Liver (tissue), 9 donors: ENCODE data around the gene NRF1. TPM values are rescaled to one million over a fixed set of nuclear protein-coding genes. Genes with fewer than 3 reads are reported as not detected.

Source experiments
- DNase-seq: peaks from one replicate; pipeline ENCODE4 v3.0.0-alpha.2; 2017; ENCODE audit warnings: low spot score
- H3K27ac ChIP-seq, 2 donors: one replicate each; pipeline ENCODE4 v1.7.0; 2013; ENCODE audit warnings: inconsistent platforms in 2 of 2, low read length in 2 of 2, control low read depth in 1 of 2, low read depth in 1 of 2, mild to moderate bottlenecking in 1 of 2
- H3K27me3 ChIP-seq, 4 donors: one replicate each; pipeline versions ENCODE4 v1.6.1 to v1.7.0; 2013; ENCODE audit warnings: low read length in 3 of 4, inconsistent platforms in 1 of 4, mild to moderate bottlenecking in 1 of 4, moderate library complexity in 1 of 4; ENCODE audit not compliant: control insufficient read depth in 4 of 4, insufficient read depth in 4 of 4
- H3K36me3 ChIP-seq, 4 donors: one replicate each; pipeline versions ENCODE4 v1.6.1 to v1.7.0; 2013; ENCODE audit warnings: low read length in 3 of 4, mild to moderate bottlenecking in 3 of 4, low read depth in 1 of 4, moderate library complexity in 1 of 4; ENCODE audit not compliant: control insufficient read depth in 4 of 4, insufficient read depth in 3 of 4
- H3K4me1 ChIP-seq, 4 donors: one replicate each; pipeline versions ENCODE4 v1.6.1 to v1.7.0; 2013; ENCODE audit warnings: low read length in 3 of 4, mild to moderate bottlenecking in 3 of 4, moderate library complexity in 1 of 4; ENCODE audit not compliant: control insufficient read depth in 4 of 4, insufficient read depth in 4 of 4
- H3K4me3 ChIP-seq, 3 donors: one replicate each; pipeline versions ENCODE4 v1.6.1 to v1.7.0; 2013; ENCODE audit warnings: low read length in 3 of 3, control low read depth in 1 of 3, low read depth in 1 of 3, mild to moderate bottlenecking in 1 of 3
- H3K9ac ChIP-seq, 2 donors: one replicate each; pipeline ENCODE4 v1.7.0; 2013; ENCODE audit warnings: low read length in 2 of 2, mild to moderate bottlenecking in 2 of 2, moderate library complexity in 2 of 2, control low read depth in 1 of 2, low read depth in 1 of 2
- H3K9me3 ChIP-seq, 4 donors: one replicate each; pipeline versions ENCODE4 v1.6.1 to v1.7.0; 2013; ENCODE audit warnings: low read length in 3 of 4; ENCODE audit not compliant: control insufficient read depth in 4 of 4
- EGR1 ChIP-seq, 2 donors: IDR thresholded peaks; 2 replicates each; pipeline ENCODE4 v1.6.1; 2016 to 2018; ENCODE audit warnings: antibody characterized with exemption in 2 of 2, low read depth in 2 of 2
- FOXA1 ChIP-seq: IDR thresholded peaks from 2 replicates; pipeline ENCODE4 v1.6.1; 2016; ENCODE audit warnings: antibody characterized with exemption
- FOXA2 ChIP-seq: IDR thresholded peaks from 2 replicates; pipeline ENCODE4 v1.6.1; 2016; ENCODE audit warnings: antibody characterized with exemption
- GABPA ChIP-seq, 2 donors: IDR thresholded peaks in 1 of 2; conservative IDR thresholded peaks in 1 of 2; 2 replicates each; pipeline ENCODE4 v1.6.1; 2016; ENCODE audit warnings: antibody characterized with exemption in 2 of 2, mild to moderate bottlenecking in 1 of 2, moderate library complexity in 1 of 2
- HNF4A ChIP-seq, 2 donors: conservative IDR thresholded peaks; 2 replicates each; pipeline ENCODE4 v1.6.1; 2016; ENCODE audit warnings: antibody characterized with exemption in 2 of 2, mild to moderate bottlenecking in 2 of 2
- HNF4G ChIP-seq: IDR thresholded peaks from 2 replicates; pipeline ENCODE4 v1.6.1; 2016; ENCODE audit warnings: antibody characterized with exemption
- JUND ChIP-seq, 2 donors: IDR thresholded peaks; 2 replicates each; pipeline ENCODE4 v1.6.1; 2016; ENCODE audit warnings: antibody characterized with exemption in 2 of 2
- NR2F2 ChIP-seq: IDR thresholded peaks from 2 replicates; pipeline ENCODE4 v1.6.1; 2016; ENCODE audit warnings: antibody characterized with exemption
- RAD21 ChIP-seq, 2 donors: IDR thresholded peaks; 2 replicates each; pipeline ENCODE4 v1.6.1; 2016; ENCODE audit warnings: antibody characterized with exemption in 2 of 2, mild to moderate bottlenecking in 2 of 2
- RXRA ChIP-seq, 2 donors: IDR thresholded peaks; 2 replicates each; pipeline ENCODE4 v1.6.1; 2017 to 2018; ENCODE audit warnings: antibody characterized with exemption in 2 of 2, mild to moderate bottlenecking in 1 of 2
- SP1 ChIP-seq: IDR thresholded peaks from 2 replicates; pipeline ENCODE4 v1.6.1; 2018; ENCODE audit warnings: antibody characterized with exemption, mild to moderate bottlenecking
- TAF1 ChIP-seq: conservative IDR thresholded peaks from 2 replicates; pipeline ENCODE4 v1.6.1; 2016; ENCODE audit warnings: antibody characterized with exemption, mild to moderate bottlenecking
- YY1 ChIP-seq: IDR thresholded peaks from 2 replicates; pipeline ENCODE4 v1.6.1; 2016; ENCODE audit warnings: antibody characterized with exemption, mild to moderate bottlenecking
- WGBS: extraction: QIAGEN DNeasy Blood & Tissue Kit; methylation state at CpG from one replicate; pipeline ENCODE4 v1.1.7; 2013; 5-methylcytosine and 5-hydroxymethylcytosine counted together
- polyA plus RNA-seq, 2 donors: library from polyadenylated mRNA; stranded (reverse) in 1 of 2; unstranded in 1 of 2; fragments of 200-250 nt in 1 of 2; fragments of >200 nt in 1 of 2; fragmentation: Nextera tagmentation in 1 of 2; extraction: Ambion mirVana in 1 of 2; gene quantifications; one replicate each; pipeline versions ENCODE4 v1.2.1 to v1.2.3, GENCODE V29; 2013 to 2015
- total RNA-seq, 2 donors: library from RNA; depleted of rRNA; stranded (reverse); fragments of >200 nt; gene quantifications; one replicate each; pipeline ENCODE4 v1.2.3, GENCODE V29; 2014
- TF ChIP-seq, protein P1 (sequence below): IDR thresholded peaks from 2 replicates; pipeline ENCODE4 v1.6.1; 2016; ENCODE audit warnings: antibody characterized with exemption
- TF ChIP-seq, protein P2 (sequence below): IDR thresholded peaks from 2 replicates; pipeline ENCODE4 v1.6.1; 2016; ENCODE audit warnings: antibody characterized with exemption
- TF ChIP-seq, protein P3 (sequence below): fragments of 150-350 bp; IDR thresholded peaks from 2 replicates; pipeline ENCODE4 v1.5.1; 2017; ENCODE audit warnings: improper control_type of control experiment, low read depth, low read length; ENCODE audit not compliant: missing input control
- TF ChIP-seq, protein P4 (sequence below): IDR thresholded peaks from 2 replicates; pipeline ENCODE4 v1.6.1; 2016; ENCODE audit warnings: antibody characterized with exemption, mild to moderate bottlenecking
- TF ChIP-seq, protein P5 (sequence below): IDR thresholded peaks from 2 replicates; pipeline ENCODE4 v1.6.1; 2016; ENCODE audit warnings: antibody characterized with exemption
- donor health status: healthy.
- donor health status: healthy.
- donor health status: healthy.
- donor health status: healthy.
- donor health status: healthy.

The NRF1 gene
- total and polyA plus RNA-seq, 4 donors, result 1.3 to 14.8 (median 5.3) TPM

DNA sequence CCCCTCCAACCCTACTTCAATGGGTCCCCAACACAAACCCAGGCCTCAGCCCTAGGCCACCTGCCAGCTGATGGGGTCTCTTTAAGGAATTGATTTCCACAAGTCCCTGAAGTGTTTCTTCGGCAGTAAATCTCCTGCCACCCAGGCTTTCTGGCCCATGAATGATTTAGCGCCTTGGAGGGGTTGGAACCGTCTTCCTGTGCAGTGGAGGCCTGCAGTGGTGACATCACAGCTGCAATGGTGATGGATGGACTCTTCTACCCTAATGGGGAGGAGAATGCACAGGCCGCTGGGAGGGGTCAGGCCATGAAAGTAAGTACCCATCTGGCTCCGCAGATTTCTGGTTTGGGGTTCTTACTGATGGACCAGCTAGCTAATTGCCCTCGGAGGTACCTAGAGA is 177.5 kb downstream of the NRF1 start:
- Histone ChIP-seq H3K9me3 (no peaks in the 10 kb centered on the region), H3K36me3 (no peaks in the 10 kb centered on the region), H3K9ac (no peak overlapping the region), H3K4me3 (no peak overlapping the region), H3K27me3 (peaks cover 0 to 7% (median 4%) of the 10 kb centered on the region in 4 donors), H3K4me1 (peaks cover 9 to 17% (median 10%) of the 10 kb centered on the region in 4 donors), H3K27ac (no peak overlapping the region)
- no peak for DNase-seq
- WGBS, result 91% methylated on average over 6 of the region's 6 CpGs
- TF ChIP-seq NR2F2 (no peak), EGR1 (IDR thresholded peaks at IDR 0.05; ENCODE audit: low read depth in 2 of 2) (no peak), FOXA2 (no peak), TAF1 (no peak), FOXA1 (no peak), HNF4A (conservative IDR thresholded peaks at IDR 0.05) (no peak), HNF4G (no peak), RAD21 (IDR thresholded peaks at IDR 0.05) (no peak), RXRA (IDR thresholded peaks at IDR 0.05) (no peak), JUND (IDR thresholded peaks at IDR 0.05) (no peak), GABPA (IDR thresholded peaks at IDR 0.05 in 1 of 2, conservative IDR thresholded peaks at IDR 0.05 in 1 of 2) (no peak), YY1 (no peak), SP1 (no peak)
- TF ChIP-seq, protein P1, sequence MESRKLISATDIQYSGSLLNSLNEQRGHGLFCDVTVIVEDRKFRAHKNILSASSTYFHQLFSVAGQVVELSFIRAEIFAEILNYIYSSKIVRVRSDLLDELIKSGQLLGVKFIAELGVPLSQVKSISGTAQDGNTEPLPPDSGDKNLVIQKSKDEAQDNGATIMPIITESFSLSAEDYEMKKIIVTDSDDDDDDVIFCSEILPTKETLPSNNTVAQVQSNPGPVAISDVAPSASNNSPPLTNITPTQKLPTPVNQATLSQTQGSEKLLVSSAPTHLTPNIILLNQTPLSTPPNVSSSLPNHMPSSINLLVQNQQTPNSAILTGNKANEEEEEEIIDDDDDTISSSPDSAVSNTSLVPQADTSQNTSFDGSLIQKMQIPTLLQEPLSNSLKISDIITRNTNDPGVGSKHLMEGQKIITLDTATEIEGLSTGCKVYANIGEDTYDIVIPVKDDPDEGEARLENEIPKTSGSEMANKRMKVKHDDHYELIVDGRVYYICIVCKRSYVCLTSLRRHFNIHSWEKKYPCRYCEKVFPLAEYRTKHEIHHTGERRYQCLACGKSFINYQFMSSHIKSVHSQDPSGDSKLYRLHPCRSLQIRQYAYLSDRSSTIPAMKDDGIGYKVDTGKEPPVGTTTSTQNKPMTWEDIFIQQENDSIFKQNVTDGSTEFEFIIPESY, result no peak
- TF ChIP-seq, protein P2, sequence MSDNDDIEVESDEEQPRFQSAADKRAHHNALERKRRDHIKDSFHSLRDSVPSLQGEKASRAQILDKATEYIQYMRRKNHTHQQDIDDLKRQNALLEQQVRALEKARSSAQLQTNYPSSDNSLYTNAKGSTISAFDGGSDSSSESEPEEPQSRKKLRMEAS, result no peak
- TF ChIP-seq, protein P3, sequence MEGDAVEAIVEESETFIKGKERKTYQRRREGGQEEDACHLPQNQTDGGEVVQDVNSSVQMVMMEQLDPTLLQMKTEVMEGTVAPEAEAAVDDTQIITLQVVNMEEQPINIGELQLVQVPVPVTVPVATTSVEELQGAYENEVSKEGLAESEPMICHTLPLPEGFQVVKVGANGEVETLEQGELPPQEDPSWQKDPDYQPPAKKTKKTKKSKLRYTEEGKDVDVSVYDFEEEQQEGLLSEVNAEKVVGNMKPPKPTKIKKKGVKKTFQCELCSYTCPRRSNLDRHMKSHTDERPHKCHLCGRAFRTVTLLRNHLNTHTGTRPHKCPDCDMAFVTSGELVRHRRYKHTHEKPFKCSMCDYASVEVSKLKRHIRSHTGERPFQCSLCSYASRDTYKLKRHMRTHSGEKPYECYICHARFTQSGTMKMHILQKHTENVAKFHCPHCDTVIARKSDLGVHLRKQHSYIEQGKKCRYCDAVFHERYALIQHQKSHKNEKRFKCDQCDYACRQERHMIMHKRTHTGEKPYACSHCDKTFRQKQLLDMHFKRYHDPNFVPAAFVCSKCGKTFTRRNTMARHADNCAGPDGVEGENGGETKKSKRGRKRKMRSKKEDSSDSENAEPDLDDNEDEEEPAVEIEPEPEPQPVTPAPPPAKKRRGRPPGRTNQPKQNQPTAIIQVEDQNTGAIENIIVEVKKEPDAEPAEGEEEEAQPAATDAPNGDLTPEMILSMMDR, result no peak
- TF ChIP-seq, protein P4, sequence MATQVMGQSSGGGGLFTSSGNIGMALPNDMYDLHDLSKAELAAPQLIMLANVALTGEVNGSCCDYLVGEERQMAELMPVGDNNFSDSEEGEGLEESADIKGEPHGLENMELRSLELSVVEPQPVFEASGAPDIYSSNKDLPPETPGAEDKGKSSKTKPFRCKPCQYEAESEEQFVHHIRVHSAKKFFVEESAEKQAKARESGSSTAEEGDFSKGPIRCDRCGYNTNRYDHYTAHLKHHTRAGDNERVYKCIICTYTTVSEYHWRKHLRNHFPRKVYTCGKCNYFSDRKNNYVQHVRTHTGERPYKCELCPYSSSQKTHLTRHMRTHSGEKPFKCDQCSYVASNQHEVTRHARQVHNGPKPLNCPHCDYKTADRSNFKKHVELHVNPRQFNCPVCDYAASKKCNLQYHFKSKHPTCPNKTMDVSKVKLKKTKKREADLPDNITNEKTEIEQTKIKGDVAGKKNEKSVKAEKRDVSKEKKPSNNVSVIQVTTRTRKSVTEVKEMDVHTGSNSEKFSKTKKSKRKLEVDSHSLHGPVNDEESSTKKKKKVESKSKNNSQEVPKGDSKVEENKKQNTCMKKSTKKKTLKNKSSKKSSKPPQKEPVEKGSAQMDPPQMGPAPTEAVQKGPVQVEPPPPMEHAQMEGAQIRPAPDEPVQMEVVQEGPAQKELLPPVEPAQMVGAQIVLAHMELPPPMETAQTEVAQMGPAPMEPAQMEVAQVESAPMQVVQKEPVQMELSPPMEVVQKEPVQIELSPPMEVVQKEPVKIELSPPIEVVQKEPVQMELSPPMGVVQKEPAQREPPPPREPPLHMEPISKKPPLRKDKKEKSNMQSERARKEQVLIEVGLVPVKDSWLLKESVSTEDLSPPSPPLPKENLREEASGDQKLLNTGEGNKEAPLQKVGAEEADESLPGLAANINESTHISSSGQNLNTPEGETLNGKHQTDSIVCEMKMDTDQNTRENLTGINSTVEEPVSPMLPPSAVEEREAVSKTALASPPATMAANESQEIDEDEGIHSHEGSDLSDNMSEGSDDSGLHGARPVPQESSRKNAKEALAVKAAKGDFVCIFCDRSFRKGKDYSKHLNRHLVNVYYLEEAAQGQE, result no peak
- TF ChIP-seq, protein P5, sequence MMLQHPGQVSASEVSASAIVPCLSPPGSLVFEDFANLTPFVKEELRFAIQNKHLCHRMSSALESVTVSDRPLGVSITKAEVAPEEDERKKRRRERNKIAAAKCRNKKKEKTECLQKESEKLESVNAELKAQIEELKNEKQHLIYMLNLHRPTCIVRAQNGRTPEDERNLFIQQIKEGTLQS, result no peak
